IPS-NIHi7 (cell line): Measurements from ENCODE around the gene VWA2.
"Not testable (repeated sequence)": the region's sequence is repeated elsewhere in the genome, so short reads cannot be mapped to it uniquely, and the experiment has no call there.

ENCODE experiments used
- DNase-seq: peaks from one replicate; pipeline ENCODE4 v3.0.0; 2012; ENCODE audit warnings: mixed read lengths; ENCODE audit errors: extremely low spot score

The VWA2 gene

DNA sequence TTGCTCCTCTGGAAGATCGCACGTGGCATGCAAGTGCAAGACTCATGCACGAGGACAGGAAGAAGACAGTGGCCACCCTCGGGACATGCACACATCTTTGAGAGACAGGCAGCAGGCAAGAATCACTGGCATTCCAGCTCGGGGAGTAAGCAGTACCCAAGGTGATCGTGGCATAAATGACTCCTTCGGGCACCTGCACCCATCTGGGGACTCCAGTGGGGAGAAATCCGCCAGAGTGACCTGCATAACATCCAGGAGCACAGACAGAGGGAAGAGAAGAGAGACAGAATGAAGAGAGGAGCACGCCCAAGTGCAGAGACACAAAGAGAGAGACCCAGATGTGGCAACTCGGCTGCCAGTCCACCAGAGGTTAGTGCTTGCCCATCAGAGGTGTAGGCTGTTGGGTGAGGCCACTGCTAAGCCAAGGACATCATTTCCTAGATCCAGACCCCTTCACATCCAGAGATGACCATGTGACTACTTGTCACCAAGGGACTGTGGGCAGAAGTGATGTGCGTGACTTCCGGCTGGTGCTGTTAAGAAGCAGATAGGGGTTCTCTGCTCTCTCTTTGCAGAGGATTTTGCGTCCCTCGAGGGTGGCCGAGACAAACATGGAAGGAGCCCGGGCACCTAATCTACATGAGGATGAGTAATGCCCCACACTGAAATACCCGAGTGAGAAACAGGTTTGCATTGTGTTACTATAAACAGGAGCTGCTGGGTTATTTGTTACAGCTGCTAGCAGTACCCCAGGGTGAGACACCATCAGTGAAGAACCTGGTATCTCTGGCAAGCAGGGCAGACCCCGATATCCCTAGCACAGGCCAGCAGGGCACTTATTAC is 80.6 kb downstream of the VWA2 start:
- DNase-seq = no peak

- peak; percentile 64 for DNase-seq
Measured at GRCh38 chr10:114320249-114321116, 81.4 kb downstream of the VWA2 start.

- DNase-seq = no peak
Measured at GRCh38 chr10:114322344-114322743, 83.3 kb downstream of the VWA2 start.

DNA sequence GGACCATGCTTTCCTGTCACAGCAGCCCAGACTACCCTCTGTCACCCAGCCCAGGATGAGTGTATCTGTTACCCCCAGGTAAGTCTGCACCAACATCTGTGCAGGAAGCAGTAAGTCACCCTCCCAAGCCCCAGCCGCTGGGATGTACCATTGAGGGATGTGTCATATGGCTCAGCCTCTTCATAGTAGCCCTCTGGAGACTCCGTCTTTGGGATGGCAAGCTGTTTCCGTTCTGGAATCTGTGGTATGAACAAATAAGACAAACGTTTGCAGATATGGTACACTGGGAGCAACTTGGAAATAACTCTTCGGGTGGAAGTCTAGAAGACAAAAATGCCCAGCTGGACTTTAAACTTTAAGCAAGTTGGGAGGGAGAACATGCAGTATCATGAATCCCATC is 84.0 kb downstream of the VWA2 start:
- DNase-seq = no peak

- DNase-seq = no peak
Measured at GRCh38 chr10:114326795-114327194, 87.7 kb downstream of the VWA2 start.

DNA sequence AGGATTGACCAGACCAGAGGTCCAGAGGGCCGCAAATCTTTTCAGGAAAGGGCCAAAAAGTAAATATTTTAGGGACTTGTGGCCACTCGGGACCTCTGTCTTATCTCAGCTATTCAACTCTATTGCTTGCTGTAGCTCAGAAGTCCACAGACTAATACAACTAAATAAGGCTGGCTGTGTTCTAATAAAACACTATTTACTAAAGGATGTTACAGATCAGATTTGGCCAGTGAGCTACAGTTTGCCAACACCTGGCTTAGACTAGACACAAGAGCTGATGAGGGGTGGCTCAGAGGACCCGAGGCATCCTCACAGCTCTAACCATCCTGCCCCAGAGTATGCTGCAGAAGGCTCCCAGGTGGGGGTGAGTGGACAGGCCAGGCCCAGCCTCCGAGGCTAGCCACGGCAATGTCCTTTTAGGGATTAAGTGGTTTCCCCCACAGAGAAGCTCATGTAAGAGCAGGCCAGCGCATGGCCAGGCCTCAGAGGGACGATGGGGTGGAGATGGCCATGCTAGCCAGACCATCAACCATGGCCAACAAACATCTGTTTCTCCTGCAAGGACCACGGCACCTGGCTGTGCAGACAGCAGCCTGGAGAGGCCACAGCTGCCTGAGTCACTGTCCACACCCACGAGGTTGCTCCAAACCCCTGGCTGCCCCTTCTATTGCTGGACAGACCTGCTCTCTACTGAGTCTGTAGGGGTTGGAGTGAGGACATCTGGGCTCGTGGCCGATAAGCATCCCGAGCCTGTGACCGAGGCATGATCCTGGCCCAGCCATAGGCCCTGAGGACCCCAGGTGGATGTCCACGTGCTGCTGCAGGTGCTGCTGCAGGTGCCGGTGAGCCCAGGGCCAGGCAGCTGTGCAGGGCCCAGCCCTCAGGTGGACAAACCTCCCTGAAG is 88.7 kb downstream of the VWA2 start:
- no peak for DNase-seq

DNA sequence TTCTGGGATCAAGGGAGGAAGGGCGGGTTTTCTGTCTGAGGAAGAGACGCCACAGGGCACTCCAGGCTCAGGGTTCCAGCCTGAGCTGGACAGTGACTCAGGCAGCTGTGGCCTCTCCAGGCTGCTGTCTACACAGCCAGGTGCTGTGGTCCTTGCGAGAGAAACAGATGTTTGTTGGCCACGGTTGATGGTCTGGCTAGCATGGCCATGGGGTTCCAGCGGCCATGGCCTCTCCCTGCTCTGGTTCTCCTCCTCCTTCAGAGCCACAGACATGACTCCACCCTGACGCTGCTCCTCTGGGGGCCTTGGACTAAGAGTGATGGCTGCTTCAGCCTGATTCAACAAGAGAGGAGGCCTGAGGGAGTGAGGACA is 89.4 kb downstream of the VWA2 start:
- no peak for DNase-seq

- no peak for DNase-seq
Measured at GRCh38 chr10:114328874-114329273, 89.8 kb downstream of the VWA2 start.

DNA sequence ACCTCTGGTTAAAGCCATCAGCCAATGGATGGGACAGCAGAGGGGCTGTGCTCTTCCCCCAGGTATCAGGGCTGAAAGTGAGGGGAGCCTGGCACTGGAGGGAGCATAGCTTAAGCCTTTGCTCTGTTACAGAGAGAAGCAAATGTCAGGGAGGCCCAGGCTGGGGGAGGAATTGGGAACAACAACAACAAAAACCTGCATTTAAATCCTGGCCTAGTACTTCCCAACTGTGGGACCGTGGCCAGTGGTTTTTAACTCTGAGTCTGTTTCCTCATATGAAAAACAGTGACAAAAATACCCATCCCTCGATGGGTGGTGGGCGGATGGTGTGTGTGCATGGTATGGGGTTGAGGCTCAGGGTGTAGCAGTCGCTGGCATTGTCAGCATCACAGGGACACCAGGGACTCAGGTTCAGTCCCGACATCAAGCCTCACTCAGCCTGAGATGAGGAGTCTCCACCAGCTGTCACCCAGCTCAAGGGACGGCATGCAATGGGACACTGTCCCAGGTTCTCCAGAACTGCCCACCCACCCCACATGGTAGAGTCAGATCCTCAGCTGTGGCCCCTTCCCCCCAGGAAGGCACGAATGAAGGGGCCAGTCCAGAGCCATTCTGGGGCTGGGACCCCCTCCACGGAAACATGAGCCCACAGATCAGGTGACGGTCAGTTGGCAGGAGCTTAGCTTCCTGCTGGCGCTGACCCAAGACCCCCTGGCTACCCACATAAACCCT is 90.7 kb downstream of the VWA2 start:
- no peak for DNase-seq

DNA sequence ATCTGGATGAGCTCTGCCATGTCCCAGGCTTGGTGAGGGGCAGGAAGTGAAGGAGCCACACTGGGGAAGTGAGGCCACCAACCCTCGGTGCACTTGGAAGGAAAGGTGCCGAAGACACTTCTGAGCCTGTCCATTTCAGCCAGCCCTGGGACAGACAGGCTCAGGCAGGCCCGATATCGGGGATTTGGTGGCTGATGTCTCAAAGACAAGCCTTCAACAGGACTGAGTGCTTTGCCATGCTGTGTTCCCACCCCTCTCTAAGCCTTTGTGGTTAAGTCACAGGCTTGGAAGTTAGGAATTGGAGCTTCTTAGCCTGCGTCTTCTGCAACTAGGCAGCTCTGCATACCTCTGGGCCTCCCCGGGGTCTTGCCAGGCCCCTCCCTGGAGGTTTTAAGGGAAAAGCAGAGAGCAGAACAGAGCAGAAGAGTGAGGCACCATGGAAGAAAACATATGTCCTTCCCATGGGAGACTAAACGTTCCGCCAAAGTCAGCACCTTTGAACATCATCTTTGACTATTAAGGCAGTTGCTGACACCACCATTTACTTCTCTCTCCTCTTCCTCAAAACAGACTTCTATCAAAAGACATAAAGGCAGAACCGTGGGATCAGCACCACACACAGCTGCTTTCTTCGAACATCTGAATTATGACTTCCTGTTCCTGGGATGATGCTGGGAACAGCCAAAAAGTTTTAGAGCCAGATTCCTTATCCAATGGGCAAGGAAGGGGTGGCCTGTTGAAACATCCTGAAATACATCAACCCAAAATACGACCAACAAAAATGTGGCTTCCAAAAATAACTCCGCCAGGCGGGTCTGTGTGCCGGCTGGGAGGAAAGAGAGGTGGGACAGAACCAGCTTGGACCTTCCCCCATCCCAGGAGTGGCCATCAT is 93.5 kb downstream of the VWA2 start:
- no peak for DNase-seq

DNA sequence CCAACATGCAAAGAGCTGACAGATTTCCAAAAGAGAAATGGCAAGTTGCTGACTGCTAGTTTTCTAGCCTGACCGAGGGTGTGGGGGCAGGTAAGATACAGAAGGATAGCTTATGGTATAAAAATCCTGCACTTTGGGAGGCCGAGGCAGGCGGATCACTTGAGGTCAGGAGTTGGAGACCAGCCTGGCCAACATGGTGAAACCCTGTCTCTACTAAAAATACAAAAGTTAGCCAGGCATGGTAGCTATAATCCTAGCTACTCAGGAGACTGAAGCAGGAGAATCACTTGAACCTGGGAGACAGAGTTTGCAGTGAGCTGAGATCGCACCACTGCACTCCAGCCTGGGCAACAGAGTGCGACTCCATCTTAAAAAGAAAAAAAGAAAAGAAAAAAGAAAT is 94.4 kb downstream of the VWA2 start:
- not testable (repeated sequence) for DNase-seq

- DNase-seq = no peak
Measured at GRCh38 chr10:114334301-114334700, 95.2 kb downstream of the VWA2 start.

DNA sequence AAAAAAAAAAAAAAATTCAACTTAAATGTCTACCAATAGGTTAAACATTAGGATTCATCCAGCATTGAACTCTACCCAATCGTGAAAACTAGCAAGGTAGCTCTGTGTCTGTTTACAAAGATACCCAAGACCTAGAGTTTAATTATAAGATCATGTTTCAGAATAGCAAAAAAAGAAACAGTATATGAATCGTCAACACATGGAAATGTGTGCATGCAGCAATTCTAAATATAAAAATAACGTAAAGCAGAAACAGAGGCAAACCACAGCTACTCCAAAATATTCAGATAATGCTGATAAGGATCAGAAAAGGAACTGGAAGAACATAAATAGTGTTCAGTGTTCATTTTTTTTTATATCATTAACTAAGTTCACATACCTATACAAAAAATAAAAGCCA is 96.6 kb downstream of the VWA2 start:
- no peak for DNase-seq

- no peak for DNase-seq
Measured at GRCh38 chr10:114336823-114337509, 97.9 kb downstream of the VWA2 start.

- DNase-seq = peak; percentile 74
Measured at GRCh38 chr10:114337510-114338462, 98.7 kb downstream of the VWA2 start.

DNA sequence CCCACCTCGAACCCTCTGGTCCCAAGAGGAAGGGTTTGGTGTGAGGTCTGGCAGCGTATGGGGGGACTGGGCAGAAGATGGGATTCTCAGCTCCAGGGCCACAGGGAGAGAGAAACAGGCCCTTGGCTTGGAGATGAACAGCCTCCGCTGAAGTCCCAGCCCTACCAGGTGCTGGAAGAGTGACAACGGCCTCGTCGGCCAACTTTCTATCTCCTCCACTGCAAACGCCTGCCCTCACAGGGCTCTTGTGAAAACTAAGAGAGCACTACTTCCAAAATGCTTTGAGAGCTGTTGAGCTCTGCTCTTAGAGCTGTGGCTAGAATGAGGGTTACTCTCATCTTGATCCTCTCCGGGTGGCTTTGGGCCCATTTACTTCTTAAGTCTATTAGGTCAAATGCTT is 101.8 kb downstream of the VWA2 start:
- DNase-seq = no peak
